Activated CD4-positive, CD25-positive, alpha-beta regulatory T cell treated with anti-CD3 and anti-CD28 coated beads, Interleukin-2, amount 50 U/mL, for 16 hours (primary cell): ENCODE results near the gene CRTAC1.

Source experiments
- DNase-seq: peaks from one replicate; pipeline ENCODE4 v3.0.0-alpha.2; 2020; ENCODE audit warnings: low read depth, low spot score

Gene CRTAC1

DNA sequence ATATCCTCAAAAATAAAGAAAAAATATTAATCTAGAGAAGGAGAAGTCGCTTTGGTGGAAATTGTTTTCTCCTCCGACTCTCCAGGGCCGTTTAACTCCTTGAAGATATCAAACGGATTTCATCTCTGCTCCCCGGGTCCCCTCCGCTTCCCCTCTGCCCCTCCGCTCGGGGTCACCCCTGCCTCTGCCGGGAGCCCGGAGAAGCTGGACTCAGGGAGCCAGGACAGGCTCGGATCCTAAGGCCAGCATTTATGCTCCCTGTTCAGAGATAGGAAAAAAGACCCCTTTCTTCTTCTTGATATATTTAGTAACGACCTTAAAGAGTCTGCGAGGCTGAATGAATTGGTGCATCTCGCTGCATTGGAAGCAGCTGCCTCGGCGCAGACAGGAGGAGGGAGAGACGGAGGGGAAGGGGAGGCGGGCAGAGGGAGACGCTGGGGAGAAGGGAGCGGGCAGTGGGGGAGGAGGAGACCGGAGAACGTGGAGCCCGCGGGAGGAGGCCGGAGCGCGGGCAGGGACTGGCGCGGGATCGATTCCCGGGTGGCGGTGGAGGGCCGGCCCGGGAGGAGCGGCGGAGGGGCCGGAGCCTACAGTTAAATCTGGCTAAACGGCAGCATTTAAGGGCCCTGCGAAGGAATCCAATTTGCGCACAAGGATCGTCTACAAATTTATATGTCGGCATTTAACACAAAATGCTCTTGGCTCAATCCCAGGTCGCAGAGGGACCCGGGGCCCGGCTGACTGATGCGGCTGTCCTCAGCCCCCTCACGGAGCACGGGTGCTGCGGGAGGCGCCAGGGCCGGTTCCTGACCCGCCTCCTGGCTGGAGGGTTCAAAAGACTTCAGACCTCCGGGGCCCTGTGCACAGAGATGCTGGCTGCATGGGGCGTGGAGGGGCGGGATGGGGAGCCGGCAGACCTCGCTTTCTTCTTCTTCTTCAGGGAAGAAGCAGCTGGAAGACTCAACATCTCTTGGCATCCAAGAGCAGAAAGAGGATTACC, 55.6 kb downstream of the CRTAC1 start:
- no peak for DNase-seq

DNA sequence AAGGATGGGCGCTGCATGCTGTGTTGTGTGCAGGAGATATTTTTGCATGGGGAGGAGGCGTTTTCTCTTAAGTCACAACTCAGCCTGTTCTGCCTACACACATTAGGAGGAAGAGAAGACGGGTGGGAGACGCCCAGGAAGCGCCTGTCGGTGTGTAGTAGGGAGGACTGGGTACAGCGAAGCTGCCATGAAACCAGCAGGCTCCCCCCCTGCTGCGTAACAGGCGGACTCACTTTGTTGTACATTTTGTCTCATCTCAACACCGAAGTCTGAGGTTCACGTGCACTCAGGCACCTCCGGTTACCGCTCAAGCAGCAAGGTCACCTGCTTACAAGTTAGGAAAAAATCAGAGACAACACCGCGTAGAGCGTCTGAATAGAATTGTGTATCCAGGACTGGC, 56.3 kb downstream of the CRTAC1 start:
- DNase-seq, result no peak

DNA sequence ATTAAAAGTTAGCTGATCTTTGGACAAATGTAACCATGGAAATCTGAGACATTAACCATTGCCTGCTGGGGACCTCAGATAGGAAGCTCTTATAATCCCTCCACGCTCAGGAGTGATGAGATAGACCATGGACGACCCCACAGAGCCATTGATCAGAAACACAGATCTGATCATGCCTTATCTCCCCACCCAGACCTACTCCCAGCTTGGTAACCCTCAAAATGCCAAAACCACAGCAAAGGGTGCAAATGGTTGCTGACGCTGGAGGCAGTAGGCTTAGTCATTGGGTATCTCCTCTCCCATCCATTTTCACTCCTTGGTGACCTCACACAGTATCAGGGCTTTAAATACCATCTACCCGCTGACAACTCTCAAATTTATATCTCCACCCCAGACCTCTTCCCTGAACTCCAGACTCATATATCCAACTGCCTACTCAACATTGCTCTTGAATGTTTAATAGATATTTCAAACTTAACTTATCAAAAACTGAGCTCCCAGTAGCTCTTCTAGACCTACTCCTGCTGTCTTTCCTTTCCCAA, 60.8 kb downstream of the CRTAC1 start:
- no peak for DNase-seq

DNA sequence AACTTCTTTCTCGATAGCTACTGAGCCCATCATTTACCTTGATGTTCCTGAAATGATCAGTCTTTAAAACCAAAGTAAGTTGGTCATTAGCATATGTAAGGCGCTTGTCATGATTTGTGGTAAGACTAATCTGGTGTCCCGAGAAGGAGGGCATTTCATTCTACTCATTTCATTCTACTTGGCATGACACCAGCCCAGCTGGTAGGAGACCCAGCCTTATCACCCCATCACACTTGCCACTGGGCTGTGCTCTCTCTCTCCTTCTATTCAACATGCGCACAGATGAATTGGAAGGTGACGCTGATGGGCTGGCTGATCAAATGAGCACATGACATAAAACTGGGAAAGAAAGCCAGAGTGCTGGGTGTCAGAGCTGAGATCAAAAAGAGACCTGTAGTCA, 65.7 kb downstream of the CRTAC1 start:
- no peak for DNase-seq

DNA sequence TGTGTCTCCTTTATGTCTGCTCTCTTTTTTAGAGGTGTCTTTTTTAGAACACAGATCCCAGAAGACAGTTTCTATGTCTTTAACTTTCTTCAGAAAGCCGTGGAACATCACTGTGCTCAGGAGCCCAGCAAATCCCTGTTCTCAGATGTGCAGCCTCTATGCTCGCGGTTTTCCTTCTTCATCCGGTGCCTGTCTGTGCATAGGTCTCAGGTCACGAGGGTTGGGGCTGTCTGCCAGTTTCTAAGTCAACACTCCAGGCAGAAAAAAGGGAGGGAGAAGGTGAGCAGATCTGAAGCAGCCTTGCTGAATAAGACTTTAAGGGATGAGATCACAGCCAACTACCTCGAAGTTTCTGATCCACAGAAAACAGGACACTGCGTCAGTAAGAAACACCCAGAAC, 68.5 kb downstream of the CRTAC1 start:
- DNase-seq, result no peak

DNA sequence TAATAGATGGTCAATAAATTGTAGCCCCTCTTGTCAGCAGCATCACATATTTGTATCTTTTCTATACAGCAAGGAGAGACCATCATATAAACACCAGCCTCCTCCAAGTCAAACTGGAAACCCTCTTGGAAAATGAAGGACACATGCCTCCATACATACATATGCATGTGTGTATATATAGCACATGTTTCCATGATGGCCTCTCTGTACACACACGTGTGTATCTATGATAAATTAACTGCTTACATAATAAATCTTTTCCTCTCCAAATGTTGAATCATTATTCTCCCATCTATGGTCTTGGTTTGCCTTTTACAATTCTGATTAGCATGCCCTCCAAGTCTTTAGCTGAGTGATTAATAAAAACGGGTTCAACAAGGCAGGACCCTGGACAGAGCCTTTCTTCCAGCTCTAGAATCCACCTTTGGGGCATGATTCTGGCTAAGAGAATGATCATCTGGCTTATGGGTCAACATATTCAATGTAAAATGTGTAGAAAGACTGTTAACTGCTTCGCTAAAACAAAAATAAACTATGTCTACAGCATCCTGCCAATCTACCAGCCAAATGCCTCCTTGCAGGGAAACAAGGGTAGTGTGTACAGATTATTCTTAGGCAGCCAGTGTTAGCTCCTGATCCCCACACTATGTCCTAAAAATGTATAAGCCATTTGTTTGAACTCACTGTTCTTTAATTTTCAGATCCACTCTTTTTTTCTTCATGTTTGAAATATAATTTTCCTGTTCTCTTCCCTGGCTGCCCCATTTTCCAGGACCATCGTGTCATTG, 70.0 kb downstream of the CRTAC1 start:
- no peak for DNase-seq

DNA sequence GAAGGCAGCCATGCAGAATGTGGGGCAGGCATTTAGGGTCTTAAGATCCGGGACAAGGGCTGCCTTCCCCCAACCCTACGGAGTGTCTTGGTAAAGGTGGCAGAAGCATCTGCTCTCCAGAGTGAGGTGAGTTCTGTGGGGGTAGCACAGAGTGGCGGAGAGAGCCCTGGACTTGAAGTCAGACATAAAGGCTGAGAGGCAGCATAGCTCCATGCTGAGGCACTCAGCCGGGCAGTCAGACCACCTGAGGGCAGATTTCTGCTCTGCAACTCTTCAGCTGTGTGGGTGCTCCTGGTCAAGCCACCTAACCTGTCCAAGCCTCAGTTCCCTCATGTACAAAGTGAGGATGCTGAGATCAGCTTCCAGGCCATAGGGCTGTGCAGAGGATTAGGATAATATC, 81.0 kb downstream of the CRTAC1 start:
- no peak for DNase-seq

DNA sequence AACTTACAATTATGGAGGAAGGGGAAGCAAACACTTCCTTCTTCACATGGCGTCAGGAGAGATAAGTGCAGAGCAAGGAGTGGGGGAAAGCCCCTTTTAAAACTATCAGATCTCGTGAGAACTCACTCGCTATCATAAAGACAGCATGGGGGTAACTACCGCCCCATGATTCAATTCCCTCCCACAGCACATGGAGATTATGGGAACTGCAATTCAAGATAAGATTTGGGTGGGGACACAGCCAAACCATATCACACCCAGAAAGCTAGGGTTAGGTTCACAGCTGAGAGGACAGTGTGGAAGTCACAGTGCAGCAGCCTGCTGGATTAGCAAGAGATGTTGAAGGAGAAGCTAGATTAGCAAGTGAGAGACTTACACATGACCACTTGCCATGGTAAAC, 81.6 kb downstream of the CRTAC1 start:
- no peak for DNase-seq

DNA sequence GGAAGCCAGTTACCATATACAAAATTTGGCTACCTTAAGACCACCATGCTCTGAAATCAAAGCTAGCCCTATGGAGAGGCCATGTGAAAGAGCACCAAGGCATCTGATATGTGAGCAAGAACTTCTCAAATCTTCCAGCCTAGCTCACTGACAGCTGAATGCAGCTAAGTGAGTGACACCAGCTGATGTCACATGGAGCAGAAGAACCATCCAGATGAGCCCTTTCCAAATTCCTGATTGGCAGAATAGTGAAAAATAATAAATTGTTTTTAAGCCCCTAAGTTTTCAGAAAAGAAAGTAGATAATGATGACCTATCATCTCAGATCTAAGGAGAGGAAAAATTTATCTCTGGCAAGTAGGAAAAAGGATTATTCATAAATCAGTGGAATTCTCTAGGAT, 85.6 kb downstream of the CRTAC1 start:
- no peak for DNase-seq

DNA sequence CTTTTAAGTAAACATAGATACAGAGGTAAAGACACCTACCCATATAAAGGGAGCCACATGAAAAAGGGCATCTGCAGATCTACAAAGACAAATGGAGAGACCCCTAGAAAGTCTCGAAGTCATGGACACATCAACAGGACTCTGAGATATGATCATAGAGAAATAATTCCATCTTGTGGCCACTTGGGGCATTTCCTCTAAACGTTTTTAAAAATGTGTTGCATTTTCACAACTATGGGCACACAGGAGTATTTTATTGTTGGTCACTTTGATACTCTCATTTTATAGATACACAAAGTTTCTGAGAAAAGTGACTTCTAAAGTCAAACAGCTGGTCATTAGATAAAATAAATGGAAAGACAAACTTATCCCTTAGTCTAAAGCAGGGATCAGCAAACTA, 87.1 kb downstream of the CRTAC1 start:
- no peak for DNase-seq

DNA sequence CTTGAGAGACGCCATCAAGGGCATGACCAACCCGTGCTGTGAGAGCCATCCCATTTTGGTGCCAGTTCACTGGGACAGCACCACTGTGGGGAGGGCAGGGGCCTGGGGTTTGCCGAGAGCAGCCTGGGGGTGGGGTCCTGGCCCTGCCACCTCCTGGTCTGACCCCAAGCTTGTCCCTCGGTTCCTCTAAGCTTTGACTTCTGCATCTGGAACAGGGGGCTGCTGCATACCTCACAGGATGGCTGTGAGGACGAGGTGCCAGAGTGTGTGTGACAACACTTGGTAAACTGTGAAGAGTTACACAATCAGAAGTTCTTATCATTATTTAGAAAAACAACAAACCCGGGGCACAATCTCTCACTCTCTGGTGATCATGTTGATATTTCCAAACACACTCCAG, 89.9 kb downstream of the CRTAC1 start:
- no peak for DNase-seq

DNA sequence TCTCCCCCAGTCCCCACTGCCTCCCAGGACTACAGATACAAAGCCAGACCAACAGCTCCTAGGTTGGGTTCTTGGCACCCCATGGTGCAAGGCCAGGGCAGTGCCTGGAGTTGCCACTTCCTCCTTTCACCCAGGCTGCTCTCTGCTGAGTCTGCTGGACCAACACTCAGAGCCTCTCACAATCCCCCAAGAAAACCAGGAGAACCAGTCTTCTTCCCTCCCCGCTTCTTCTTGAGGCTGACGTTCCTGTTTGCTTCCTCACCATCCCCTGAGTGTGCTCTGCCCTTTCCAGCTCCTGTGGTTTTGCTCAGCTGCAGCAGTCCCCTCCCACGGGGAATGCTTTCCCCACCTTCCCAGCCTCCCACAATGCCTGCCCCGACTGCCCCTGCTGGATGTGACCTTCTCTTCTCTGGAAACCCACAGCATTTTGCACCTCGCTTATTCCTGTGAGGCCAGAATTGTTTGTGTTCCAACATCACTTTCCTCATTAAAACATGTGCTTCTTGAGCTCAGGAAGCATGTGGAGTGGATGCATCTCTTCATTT, 90.9 kb downstream of the CRTAC1 start:
- no peak for DNase-seq

DNA sequence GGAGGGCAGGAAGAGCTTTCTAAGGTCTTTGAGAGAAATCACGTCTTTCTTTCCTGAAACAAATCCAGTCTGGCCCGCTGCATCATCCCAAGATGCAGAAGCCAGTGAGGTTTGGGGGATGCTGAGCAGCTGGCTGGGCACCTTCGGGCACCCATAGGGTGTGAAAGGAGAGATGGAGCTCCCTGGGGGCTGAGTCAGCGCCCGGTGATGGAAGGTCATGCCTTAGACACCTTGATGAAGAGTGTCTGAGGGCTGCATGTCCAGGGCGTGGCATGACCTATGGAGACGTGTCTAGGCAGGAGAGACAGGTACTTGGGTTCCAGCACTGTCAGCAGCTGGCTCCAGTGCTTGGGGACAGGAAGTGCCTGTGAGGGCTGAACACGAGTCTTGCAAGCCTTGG, 92.5 kb downstream of the CRTAC1 start:
- no peak for DNase-seq

DNA sequence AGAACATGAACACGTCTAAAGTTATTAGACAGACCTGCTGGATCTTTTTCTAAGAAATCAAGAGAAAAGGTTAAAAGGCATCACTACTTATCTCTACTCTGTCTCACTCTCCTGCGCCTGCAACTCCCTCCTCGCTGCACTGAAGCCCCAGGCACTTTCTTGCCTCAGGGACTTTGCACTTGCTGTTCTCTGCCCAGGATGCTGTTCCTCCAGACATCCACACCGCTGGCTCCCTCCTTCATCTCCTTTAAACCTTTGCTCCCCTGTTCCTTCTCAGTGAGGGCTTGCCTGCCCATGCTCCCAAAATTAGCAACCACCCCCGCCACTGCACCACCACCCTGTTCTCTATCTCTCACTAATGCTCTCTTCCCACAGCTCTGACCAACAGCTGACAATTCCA, 93.4 kb downstream of the CRTAC1 start:
- no peak for DNase-seq

DNA sequence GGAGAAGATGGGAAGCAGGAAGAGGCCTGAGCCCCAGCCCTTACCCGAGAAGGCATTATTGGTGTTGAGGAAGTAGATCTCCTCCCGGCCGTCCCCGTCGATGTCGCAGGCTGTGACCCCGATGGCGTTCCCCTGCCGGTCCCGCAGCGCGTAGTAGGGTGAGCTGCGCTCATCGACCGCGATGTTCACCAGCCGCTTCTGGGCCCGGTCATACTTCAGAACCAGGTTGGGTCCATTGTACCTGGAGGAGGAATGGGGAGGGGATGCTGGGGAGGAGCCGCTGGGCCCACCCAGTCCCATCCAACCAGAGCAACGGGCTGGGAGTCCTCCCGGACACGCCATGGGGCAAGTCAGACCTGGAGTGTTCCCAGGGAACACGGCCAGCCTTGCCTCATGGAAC, 94.3 kb downstream of the CRTAC1 start:
- DNase-seq, result no peak

DNA sequence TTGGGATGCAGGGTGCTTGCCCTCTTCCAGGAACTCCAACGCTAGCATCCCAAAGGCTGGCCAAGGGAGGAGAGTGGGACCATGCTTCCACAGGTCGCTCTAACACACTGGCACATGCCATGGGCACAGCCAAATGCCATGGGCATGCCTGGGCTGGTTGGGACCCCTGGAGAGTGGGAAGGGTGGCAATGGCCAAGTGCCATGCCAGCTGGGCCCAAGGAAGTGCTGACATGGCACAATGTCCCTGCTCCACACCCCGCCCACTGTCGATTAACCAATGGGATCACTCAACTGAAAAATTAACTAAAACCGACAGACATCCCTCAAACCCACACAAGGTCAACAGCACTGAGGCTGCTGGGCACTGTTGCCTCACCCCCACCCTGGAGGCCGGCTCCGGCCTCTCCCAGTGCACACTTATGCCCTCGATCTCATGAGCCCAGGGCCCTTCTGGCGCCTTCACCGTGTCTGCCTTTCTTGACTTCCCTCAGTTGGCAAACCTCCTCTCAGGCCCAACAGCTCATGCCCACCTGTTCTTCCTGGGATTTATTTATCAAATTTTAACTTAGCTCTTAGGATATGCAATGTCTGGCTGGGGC, 97.4 kb downstream of the CRTAC1 start:
- no peak for DNase-seq

DNA sequence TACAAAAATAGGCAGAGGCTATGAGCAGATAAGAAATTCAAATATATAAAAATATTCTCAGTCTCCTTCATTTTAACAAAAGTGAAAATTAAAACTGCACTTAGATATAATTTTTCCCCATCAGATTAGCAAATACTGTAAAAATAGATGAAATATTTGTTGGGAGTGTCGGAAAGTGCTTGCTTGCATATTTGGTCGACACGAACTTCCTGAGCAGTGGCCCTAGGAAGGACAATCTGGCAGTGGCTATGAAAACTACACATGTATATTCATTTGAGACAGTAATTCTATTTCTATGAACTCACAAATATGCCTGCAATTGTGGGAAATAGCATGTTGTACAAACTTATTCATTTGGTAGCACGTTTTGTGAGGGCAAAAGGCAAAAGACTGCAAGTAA, 99.4 kb downstream of the CRTAC1 start:
- no peak for DNase-seq

DNA sequence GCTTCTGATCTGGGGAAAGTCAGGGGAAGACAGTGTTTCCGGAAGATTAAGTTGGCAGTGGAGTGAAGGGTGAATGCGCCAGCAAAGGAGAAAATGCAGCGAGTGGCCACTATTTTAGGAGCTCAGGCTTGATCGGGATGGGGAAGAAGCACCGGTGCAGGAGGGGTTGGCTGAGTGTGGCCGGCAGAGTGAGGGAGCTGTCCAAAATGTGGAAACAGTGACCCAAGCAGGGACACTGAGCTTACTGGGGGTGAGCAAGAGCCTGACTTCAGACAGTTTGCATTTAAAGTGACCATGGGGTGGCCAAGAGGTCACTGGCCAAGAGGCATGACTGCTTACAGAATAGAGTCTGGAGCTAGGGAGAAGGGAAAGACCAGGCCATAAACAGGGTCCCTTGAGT, 101.5 kb downstream of the CRTAC1 start:
- no peak for DNase-seq

DNA sequence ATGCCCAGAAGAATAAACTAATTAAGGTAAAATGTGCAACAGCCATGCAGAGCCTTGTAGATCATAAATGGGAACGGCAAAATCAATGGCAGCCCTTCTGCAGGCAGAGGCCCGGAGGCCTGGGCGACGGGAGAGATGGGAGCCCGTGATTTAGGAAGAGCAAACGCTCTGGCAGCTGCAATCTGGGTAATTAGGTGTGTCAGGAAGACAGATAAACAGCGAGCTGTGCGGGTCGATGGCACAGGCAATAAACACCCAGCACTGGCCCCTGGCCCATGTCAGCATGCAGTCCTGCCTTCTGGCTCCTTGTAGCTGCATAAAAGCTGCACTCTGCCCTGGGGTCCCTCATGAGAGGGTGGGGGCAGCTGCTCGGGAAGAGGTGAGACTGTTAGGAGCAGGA, 102.8 kb downstream of the CRTAC1 start:
- no peak for DNase-seq

DNA sequence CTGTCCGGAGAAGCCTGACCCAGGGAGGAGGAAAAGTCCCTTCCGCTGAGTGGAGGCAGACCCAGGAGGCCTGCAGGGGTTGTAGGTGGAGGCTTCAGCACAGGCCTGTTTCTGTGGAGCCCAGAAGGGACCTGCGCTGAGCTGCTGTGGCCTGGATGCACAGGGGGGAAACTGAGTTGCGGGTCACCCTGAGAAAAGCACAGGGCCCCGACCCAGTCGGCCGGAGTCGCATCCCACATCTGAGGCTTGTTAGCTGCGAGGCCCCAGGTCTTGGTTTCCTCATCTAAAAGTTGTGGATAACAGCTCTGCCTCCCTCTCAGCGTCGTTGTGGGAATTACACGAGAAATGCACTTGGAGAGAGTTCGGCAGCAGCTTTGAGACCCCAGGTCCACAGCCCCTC, 104.4 kb downstream of the CRTAC1 start:
- DNase-seq, result no peak

DNA sequence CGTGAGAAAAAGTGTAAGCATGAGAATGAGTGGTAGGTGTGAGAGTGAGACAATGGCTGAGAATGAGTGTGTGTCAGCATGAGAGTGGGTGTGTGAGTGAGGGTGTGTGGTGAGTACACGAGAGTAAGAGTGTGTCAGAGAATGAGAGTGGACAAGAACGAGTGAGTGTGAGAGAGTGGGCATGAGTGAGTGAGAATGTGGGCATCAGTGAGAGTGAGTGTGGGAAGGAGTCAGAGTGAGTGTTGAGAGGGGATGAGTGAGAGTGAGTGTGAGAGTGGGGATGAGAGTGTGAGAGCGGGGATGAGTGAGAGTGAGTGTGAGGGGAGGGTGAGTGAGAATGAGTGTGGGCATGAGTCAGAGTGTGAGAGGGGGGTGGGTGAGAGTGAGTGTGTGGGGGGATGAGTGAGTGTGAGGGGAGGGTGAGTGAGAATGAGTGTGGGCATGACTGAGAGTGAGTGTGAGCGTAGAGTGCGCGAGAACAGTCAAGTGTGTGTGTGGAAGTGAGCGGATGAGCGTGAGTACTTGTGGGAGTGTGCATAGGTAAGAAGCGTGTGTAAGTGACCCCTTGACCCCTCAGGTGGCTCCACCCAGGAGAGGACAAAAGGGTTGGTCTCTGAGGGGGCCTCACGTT, 105.0 kb downstream of the CRTAC1 start:
- DNase-seq, result no peak
